Measurements from ENCODE around the gene CNTNAP1.

Gene CNTNAP1

DNA sequence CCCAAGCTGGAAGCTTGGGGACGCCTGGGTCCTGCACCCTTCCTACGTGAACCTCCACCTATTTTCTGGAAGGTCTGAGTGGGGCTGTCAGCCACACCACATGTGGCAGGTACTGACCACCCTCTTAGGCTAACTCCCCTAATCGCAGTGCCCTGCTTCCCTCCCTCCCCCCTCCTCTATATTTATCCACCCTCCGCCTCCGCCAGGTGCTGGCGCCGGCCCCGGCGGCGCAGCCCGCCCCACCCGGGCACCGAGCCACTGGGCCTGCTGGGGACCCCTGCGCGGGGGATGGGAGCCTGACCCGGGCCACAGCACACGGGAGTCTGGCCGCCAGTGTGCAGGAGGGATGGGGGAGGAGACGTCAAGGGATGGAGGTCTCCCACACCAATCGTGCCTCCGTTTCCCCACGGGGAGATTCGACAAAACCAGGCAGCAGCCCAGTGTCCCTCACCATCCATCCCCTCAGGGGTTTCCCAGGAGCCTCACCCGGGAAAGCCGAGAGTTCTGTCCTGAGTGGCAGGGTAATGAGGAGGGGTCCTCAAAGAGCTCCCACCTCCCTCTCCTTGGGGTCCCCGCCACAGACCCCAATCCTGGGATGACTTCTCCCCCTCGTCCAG lies 6.9 kb upstream of the CNTNAP1 start:
- TF ChIP-seq POLR2A (IDR thresholded peaks at IDR 0.05; ENCODE audit: low read depth, low read length) = no peak
- FAIRE-seq (no peak), DNase-seq (ENCODE audit: insufficient read length, low spot score) (no peak)

DNA sequence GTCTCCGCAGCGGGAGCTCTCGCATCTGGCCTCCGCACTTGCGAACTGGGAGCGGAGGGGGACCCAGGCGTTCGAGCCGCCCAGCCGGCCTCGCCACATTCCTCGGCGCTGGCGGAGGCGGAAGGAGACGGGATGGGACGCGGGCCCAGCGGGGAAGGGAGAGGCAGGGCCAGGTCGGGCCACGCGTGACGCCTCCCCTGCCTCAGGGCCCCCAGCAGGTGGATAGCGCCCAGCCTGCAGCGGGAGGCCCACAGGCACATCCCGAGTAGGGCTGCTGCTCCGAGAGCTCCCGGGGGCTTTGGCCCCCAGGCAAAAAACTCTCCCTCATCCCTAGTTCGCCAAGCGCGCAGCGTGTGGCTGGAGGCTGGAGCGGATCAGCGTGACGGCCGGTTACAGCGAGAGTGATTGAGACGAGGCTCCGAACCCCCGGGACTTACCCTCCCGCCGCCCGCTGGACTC lies 6.3 kb upstream of the CNTNAP1 start:
- DNase-seq (ENCODE audit: insufficient read length, low spot score) (peak; percentile 63), FAIRE-seq (no peak)
- TF ChIP-seq POLR2A (IDR thresholded peaks at IDR 0.05; ENCODE audit: low read depth, low read length) = 0 out of 2 replicates have a peak, but pooled peaks have one; percentile 29

DNA sequence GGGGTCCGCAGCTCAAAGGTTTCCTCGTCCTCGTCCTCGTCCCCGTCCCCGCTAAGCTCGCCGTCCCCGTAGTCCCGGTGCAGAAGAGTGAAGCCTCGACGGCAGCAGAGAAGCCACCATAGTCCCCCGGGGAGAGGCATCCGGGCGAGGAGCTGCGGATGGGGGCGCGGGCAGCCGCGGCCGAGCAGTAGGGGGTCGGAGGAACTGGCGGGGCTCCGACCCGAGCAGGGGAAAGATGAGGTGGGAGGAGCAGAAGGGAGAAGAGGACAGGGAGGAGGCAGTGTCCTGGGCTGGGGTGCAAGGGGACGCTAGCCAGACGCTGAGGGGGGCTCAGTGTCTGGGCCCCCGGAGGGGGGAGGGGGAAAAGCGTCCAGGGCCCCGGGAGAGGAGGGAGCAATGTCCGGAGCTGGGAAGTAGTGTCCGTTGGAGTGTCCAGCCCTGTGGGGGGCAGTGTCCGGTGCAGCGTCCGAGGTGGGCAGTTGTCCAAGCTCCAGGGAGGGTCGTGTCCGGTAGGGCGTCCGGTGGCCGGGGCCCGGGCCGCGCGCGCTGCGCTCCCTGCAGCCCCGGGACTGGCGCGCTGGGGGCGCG lies 5.8 kb upstream of the CNTNAP1 start, which contains the start of gene PLEKHH3:
PLEKHH3 (minus strand) TSS at position 571 of the 588 bp plus-strand sequence; CDS start at position 140, 431 bp downstream.
- DNase-seq (ENCODE audit: insufficient read length, low spot score) (no peak), FAIRE-seq (no peak)
- TF ChIP-seq POLR2A (IDR thresholded peaks at IDR 0.05; ENCODE audit: low read depth, low read length) = peak; percentile 89

DNA sequence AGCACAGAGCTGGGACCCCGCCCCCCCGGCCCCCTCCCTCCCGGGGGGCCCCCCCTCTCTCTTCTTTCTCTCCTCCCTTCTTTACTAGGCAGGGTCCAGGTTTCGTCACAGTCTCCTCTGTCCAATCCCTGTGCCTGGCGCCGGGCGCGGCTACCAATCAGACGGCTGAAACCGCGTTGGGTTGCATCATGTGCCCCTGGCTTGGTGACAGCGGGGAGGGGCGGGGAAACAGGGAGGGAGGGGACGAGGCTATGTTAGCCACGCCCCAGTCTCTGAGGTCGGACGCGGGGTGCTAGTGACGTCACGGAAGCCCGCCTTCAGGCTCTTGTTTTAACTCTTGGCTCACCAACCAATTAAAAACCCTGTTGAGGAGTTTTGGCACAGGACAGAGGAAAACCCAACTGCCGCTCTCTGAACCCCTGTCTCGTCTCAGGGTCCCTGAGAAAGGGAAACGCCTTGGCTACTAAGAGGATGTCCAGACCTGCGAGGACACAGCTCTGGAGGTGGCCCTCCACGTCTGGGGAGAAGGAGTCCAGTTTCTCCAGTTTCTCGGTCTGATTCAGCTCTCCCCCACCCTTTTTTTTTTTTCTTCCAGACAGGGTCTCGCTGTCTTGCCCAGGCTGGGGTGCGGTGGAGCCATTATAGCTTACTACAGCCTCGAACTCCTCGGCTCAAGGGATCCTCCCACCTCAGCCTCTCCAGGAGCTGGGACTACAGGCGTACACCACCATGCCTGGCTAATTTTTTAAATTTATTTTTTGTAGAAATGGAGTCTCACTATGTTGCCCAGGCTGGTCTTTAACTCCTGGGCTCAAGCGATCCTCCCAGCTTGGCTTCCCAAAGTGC lies 5.1 kb upstream of the CNTNAP1 start:
- TF ChIP-seq POLR2A (IDR thresholded peaks at IDR 0.05; ENCODE audit: low read depth, low read length) = no peak
- no peak for FAIRE-seq
- peak; percentile 100 for DNase-seq (ENCODE audit: insufficient read length, low spot score)

DNA sequence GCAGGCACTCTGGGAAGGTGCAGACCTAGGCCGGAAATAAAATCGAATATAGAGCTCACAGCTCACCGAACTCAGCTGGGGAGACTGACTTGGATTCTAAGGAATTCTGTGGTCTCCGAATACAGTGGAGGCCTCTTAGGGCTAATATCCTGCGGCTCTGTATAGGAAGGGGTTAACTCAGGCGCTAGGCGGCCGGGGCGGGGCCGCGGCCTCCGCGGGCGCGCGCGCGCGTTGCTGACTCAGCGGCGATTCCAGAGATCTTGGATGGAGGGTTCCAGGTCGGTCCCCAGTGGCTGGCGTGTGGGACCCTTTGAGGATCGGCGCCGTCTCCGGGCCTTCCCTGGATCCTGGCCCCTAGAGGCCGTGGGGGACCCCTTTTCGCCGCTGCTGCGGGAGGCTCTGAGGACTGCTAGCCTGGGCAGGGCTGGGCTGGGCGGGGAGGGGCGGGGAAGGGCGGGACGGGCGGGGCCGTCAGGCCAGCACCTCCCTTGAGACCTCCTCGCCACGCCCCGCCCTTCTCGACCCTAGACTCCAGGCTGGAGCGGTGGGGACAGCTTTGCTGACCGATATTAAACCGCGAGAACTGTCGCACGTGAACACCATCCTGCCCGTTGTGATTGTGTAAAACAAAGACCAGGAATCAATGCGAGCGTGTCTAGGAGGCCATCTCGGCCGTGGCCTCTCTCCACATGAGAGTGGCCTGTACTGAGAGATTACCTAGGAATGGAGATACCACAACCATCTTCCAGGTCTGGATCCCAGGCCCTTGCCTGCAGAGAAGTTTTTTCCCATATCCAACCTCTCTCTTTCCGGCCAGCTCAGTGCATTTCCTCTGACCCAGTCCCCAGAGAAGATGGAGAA lies 4.2 kb upstream of the CNTNAP1 start:
- FAIRE-seq = no peak
- TF ChIP-seq POLR2A (IDR thresholded peaks at IDR 0.05; ENCODE audit: low read depth, low read length) = peak; percentile 45
- DNase-seq (ENCODE audit: insufficient read length, low spot score) = peak; percentile 98

DNA sequence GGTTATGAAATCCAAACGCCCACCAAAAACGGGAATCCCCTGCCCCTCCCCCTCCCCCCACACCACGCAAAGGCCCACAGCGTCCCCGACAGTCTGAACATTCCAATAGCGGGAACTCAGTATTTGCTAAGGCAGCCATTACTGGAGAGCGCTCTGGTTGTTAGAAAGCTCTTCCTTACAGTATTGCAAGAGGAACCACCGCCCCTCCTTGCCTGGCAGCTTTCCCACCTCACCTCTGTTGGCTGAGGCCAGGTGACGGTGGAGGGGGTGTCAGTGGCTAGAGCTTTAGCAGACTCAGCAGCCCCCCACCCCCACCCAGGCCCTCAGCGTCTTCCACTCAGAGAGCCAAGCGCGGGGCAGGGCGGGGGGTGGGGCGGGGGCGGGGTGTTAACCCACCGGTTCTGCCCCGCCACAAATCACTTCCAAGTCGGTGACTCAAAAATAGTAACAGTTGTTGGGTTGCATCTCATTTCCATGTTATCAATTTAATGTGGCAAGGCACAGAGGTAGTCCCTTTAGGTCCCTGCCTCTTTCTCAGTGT lies 3.3 kb upstream of the CNTNAP1 start:
- no peak for FAIRE-seq
- TF ChIP-seq POLR2A (IDR thresholded peaks at IDR 0.05; ENCODE audit: low read depth, low read length) = no peak
- DNase-seq (ENCODE audit: insufficient read length, low spot score) = peak; percentile 82

DNA sequence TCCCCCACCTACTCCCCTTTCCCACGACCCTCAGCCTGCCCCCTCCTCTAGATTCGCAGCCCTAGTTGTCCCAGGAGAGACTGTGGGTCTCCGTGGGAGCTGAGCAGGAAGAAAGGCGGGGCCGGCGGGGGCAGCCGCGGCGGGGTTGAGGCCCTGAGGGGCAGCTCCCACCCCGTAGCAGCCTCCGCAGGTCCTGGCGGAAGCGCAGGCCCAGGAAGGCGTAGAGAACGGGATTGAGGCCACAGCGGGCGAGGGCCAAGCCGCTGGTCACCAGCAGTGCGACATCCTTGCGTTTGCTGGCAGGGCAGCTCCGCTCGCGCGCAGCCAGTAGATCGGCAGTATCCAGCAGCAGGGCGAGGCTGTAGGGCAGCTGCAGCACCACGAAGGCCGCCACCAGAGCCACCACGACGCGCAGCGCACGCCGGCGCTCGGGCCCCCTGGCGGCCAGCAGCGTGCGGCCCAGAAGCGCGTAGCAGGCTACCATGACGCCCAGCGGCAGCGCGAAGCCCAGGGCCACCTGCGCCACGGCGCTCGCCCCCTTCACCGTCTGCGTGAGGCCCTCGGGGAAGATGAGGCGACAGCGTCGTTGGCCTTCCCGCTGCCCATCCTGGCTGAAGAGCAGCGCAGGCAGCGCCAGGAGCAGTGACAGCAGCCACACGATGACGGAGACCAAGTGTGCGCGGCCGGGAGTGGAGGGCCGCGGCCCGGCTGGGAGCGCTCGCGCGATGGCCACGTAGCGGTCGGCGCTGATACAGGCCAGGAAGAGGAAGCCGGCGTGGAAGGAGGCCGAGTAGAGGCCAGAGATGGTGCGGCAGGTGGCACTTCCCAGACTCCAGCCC lies 2.6 kb upstream of the CNTNAP1 start:
- peak; percentile 53 for DNase-seq (ENCODE audit: insufficient read length, low spot score)
- no peak for FAIRE-seq
- TF ChIP-seq POLR2A (IDR thresholded peaks at IDR 0.05; ENCODE audit: low read depth, low read length) = peak; percentile 55; the same call in 1 of the 2 replicates

DNA sequence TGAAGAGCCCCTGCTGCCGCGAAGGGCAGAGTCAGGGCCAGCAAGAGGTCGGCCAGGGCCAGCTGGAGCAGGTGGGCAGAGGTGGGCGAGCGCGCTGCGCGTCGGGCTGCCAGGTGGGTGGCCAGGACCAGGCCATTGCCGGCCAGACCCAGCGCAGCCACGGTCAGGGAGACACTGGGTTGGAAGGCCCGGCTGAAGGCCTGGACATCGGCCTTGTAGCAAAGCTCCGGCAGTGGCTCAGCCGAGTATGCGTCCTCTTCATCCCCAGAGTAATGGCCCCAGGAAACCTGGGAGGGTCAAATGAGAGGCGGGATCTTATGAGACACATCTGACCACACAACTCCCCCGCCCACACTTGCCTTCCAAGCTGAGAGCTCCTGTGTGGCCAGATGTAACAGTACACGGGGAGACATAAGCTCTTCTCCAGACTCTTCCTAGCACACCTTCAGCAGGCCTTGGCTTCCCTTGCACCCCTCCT lies 2.0 kb upstream of the CNTNAP1 start:
- no peak for TF ChIP-seq POLR2A (IDR thresholded peaks at IDR 0.05; ENCODE audit: low read depth, low read length)
- no peak for DNase-seq (ENCODE audit: insufficient read length, low spot score)
- no peak for FAIRE-seq

DNA sequence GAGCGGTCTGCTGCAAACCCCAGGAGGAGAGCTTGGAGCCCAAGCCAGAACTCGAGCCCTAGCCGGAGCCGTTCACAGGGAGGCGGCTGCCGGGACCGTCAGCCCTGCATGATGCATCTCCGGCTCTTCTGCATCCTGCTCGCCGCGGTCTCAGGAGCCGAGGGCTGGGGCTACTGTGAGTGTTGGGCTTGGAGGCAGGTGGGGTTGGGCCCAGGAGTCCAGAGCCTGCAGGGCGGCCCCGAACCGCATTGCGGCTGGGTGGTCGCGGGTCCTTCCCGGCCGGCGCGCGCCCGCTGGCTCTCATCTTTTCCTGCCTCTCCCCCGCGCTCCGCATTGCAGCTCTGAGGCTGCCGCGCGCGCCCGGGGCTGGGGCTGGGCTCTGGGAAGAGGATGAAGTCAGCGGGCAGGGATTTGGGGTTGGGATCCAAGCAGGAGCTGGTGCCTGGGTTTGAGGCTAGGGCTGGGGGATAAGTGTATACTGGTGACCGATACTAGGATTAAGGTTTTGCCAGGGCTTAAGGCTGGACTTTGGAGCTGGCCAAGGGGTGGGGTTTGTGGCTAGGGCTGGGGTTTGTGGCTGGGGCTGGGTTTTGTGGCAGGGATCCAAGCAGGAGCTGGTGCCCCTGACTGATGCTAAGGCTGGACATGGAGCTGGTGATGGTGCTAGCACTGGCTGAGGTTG lies 532 bp downstream of the CNTNAP1 start:
- TF ChIP-seq POLR2A (IDR thresholded peaks at IDR 0.05; ENCODE audit: low read depth, low read length) = no peak
- FAIRE-seq (no peak), DNase-seq (ENCODE audit: insufficient read length, low spot score) (peak; percentile 82)

DNA sequence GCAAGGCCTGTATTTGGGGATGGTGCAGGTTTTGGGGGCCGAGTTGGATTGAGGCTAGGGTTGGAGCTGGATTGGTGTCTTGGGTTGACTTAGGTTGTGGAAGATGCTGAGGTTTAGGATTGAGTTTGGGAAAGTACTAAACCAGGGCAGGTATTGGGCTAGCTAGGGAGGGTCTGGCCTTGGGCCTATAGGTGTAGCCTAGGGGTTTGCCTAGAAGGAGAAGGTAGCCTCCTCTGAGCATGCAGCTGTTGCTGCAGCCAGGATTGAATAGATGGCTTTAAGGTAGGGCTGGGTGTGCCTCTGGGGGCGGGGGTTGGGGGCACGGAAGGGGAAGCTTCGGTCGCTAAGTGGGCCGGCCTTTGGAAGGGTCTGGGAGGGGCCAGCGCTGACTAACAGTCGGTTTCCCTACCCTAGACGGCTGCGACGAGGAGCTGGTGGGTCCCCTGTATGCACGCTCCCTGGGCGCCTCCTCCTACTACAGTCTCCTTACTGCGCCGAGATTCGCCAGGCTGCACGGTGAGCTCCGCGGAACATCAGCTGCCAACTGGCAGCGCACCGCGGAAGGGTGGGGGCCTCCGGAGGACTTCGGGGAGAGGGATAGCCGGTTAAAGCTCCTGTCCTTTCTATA lies 1.2 kb downstream of the CNTNAP1 start:
- DNase-seq (ENCODE audit: insufficient read length, low spot score) (no peak), FAIRE-seq (no peak)
- no peak for TF ChIP-seq POLR2A (IDR thresholded peaks at IDR 0.05; ENCODE audit: low read depth, low read length)

DNA sequence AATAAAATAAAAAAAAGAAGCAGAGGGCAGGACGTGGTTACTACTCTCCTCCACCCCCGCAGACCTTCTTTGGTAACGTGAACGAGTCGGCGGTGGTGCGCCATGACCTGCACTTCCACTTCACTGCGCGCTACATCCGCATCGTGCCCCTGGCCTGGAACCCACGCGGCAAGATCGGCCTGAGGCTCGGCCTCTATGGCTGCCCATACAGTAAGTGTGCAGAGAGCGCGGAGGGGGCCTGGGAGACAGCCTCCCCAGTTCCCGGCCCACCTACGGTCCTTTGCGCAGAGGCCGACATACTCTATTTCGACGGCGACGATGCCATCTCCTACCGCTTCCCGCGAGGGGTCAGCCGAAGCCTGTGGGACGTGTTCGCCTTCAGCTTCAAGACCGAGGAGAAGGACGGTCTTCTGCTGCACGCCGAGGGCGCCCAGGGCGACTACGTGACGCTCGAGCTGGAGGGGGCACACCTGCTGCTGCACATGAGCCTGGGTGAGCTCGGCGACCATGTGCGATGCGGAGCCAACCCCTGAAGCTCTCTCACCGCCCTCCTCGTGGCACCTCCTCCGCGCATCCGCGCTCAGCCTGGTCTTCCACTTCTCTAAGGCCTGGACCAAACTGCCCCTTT lies 2.7 kb downstream of the CNTNAP1 start:
- FAIRE-seq (no peak), DNase-seq (ENCODE audit: insufficient read length, low spot score) (no peak)
- no peak for TF ChIP-seq POLR2A (IDR thresholded peaks at IDR 0.05; ENCODE audit: low read depth, low read length)
